Skeletal muscle tissue (tissue), 4 donors: Measurements from ENCODE around the gene RFNG. TPM values are rescaled to one million over a fixed set of nuclear protein-coding genes. Genes with fewer than 3 reads are reported as not detected.

Experiments
- H3K27ac ChIP-seq: one replicate; pipeline ENCODE4 v1.7.0; 2013; ENCODE audit warnings: mild to moderate bottlenecking, low read depth, low read length, inconsistent platforms
- H3K27me3 ChIP-seq, 3 donors: one replicate each; pipeline ENCODE4 v1.7.0; 2013; ENCODE audit warnings: low read length in 3 of 3; ENCODE audit not compliant: control insufficient read depth in 3 of 3, insufficient read depth in 3 of 3
- H3K36me3 ChIP-seq, 3 donors: one replicate each; pipeline ENCODE4 v1.7.0; 2013; ENCODE audit warnings: low read length in 3 of 3; ENCODE audit not compliant: control insufficient read depth in 3 of 3, insufficient read depth in 3 of 3
- H3K4me1 ChIP-seq, 3 donors: one replicate each; pipeline ENCODE4 v1.7.0; 2013; ENCODE audit warnings: low read length in 3 of 3, mild to moderate bottlenecking in 3 of 3; ENCODE audit not compliant: control insufficient read depth in 3 of 3, insufficient read depth in 3 of 3
- H3K4me3 ChIP-seq, 3 donors: one replicate each; pipeline ENCODE4 v1.7.0; 2013; ENCODE audit warnings: low read length in 3 of 3
- H3K9ac ChIP-seq, 3 donors: one replicate each; pipeline ENCODE4 v1.7.0; 2013; ENCODE audit warnings: low read length in 3 of 3, mild to moderate bottlenecking in 3 of 3, moderate library complexity in 2 of 3, low read depth in 1 of 3
- H3K9me3 ChIP-seq, 3 donors: one replicate each; pipeline ENCODE4 v1.7.0; 2013; ENCODE audit warnings: low read length in 3 of 3; ENCODE audit not compliant: control insufficient read depth in 3 of 3
- total RNA-seq: library from RNA; depleted of rRNA; stranded (reverse); fragments of >200 nt; gene quantifications from one replicate; pipeline ENCODE4 v1.2.3, GENCODE V29; 2014
- donor health status: Osteomylitis.

RFNG gene
- total RNA-seq, 1 donor from 2014 or later, result 16.7 TPM

DNA sequence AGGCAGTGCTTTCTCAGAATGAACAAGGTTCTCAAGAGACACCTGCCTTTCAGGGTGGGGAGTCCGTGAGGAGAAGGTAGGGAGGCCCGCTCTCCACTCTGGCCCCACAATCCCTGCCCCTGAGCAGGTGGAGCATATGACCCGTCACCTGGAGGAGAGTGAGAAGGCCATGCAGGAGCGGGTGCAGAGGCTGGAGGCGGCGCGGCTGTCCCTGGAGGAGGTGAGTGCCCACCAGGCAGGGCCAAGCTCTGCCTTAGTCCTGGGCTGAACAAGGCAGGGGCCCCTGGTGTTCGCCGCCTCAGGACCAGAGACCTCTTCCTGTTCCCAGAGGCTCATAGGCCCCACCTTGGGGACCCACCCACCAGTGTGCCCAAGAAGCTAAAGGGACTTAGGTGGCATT is 22.6 kb downstream of the RFNG start:
- H3K27me3 ChIP-seq, result peaks cover 6 to 18% (median 7%) of the 10 kb centered on the region in 3 donors
- H3K4me3 ChIP-seq, result no peak overlapping the region
- peaks cover 5 to 30% (median 28%) of the 10 kb centered on the region in 3 donors for H3K4me1 ChIP-seq
- no peak overlapping the region for H3K9ac ChIP-seq
- no peaks in the 10 kb centered on the region for H3K9me3 ChIP-seq
- no peak overlapping the region for H3K27ac ChIP-seq
- H3K36me3 ChIP-seq, result peaks cover 0 to 6% (median 2%) of the 10 kb centered on the region in 3 donors

DNA sequence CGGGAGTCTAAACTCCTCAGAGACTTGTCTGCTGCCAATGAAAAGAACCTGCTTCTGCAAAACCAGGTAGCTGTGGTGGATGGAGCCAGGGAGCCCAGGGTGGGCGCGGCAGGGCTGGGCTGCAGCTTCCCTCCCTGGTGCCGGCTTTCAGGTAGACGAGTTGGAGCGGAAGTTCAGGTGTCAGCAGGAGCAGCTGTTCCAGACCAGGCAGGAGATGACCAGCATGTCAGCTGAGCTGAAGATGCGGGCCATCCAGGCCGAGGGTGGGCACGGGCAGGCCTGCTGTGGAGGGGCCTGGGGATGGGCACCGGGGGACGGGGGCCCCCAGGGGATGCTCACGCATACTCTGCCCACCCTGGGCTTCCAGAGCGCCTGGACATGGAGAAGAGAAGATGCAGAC is 23.4 kb downstream of the RFNG start:
- no peak overlapping the region for H3K9ac ChIP-seq
- peaks cover 11 to 37% (median 34%) of the 10 kb centered on the region in 3 donors for H3K4me1 ChIP-seq
- peaks cover 0 to 6% (median 2%) of the 10 kb centered on the region in 3 donors for H3K36me3 ChIP-seq
- H3K4me3 ChIP-seq, result no peak overlapping the region
- H3K9me3 ChIP-seq, result no peaks in the 10 kb centered on the region
- H3K27me3 ChIP-seq, result peaks cover 6 to 14% (median 7%) of the 10 kb centered on the region in 3 donors
- H3K27ac ChIP-seq, result no peak overlapping the region

DNA sequence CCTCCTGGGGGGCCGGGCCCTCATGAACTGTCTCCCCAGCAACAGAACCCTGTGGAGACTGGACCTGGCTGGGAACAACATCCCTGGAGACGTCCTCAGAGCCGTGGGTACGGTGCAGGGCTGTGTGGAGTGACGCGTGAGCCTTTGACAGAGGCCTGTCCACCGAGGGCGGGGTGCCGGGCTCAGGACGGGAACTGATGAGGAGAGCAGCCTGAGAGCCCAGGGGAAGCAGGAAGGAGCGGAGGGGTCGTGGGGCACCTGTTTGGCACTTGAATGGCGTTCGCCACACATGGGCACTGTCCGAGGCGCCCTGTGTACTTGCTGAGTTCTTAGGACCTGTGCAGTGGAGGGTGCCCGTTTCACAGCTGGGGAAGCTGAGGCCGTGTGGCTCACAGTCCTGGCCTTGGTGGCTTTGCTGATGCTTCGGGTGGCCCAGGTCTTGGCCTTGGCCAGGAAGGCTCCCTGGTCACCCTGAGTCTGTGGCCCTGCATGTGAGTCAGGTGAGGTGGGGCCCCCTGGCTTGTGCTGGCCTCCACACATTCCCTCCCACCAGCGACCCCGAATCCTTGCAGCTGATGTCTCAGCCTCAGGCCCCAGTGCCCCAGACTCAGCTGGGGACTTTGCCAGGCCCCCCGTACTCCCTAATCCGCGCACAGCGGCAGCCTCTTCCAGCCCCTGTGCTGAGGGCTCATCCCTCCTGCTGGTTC is 26.1 kb downstream of the RFNG start:
- no peaks in the 10 kb centered on the region for H3K27me3 ChIP-seq
- H3K36me3 ChIP-seq, result peaks cover 0 to 6% (median 2%) of the 10 kb centered on the region in 3 donors
- H3K4me1 ChIP-seq, result peaks cover 24 to 44% (median 39%) of the 10 kb centered on the region in 3 donors
- peak overlapping the region in 1 of 3 donors; percentile 10 for H3K9ac ChIP-seq
- H3K27ac ChIP-seq, result no peak overlapping the region
- H3K9me3 ChIP-seq, result no peaks in the 10 kb centered on the region
- no peak overlapping the region for H3K4me3 ChIP-seq

DNA sequence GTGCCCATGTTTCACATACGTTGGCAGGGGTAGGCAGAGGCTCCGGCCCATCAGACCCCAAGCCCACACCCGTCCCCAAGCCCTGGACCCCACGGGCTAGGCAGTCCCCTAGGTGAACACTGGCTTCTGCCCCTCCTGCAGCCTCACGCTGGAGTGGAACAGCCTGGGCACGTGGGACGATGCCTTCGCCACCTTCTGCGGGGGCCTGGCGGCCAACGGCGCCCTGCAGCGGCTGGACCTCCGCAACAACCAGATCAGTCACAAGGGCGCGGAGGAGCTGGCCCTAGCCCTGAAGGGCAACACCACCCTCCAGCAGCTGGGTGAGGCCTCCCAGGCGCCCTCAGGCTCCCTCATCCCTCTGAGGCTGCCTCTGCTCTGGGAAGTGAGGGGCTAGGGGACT is 26.8 kb downstream of the RFNG start:
- H3K27me3 ChIP-seq, result no peaks in the 10 kb centered on the region
- H3K27ac ChIP-seq, result no peak overlapping the region
- H3K9me3 ChIP-seq, result no peaks in the 10 kb centered on the region
- H3K9ac ChIP-seq, result no peak overlapping the region
- H3K4me1 ChIP-seq, result peaks cover 24 to 43% (median 38%) of the 10 kb centered on the region in 3 donors
- no peak overlapping the region for H3K4me3 ChIP-seq
- H3K36me3 ChIP-seq, result peaks cover 0 to 6% (median 2%) of the 10 kb centered on the region in 3 donors

DNA sequence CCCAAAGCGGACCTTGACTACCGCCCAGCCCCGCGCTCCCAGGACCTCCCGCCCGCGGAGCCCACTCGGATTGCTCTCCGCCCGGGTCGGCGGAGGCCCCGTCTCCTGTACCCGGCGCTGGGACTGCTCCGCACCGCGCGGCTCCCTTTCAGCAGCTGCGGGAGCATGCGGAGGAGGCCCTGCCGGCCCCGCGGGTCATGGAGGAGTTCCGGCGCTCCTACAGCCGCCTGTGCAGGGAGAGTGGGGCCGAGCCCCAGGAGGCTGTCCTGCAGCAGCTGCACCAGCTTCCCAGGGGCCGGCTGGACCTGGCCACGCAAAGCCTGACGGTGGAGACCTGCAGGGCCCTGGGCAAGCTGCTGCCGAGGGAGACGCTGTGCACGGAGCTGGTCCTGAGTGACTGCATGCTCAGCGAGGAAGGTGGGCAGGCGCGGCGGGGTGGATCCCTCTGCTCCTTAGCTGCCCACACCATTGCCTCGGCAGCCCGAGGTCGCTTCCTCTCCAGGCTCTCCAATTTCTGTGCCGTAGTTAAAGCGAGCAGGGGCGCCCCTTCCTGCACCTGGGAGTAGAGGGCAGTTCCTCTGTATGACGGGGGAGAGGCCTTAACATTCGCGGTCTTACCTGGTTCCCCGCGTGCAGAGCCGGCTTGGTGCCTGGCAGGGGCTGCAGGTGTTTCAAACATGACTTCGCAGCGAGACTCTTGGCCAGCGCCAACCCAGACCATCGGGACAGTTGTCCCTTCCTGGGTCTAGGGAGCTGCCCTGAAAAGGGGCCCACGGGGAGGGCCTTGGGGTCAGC is 28.0 kb downstream of the RFNG start:
- Histone ChIP-seq H3K36me3 (peaks cover 0 to 6% (median 2%) of the 10 kb centered on the region in 3 donors), H3K4me1 (peaks cover 35 to 49% (median 46%) of the 10 kb centered on the region in 3 donors), H3K27ac (no peak overlapping the region), H3K27me3 (no peaks in the 10 kb centered on the region), H3K9ac (peak overlapping the region; percentile 65 to 84 (median 70)), H3K4me3 (peak overlapping the region; percentile 73 to 82 (median 77)), H3K9me3 (no peaks in the 10 kb centered on the region)

DNA sequence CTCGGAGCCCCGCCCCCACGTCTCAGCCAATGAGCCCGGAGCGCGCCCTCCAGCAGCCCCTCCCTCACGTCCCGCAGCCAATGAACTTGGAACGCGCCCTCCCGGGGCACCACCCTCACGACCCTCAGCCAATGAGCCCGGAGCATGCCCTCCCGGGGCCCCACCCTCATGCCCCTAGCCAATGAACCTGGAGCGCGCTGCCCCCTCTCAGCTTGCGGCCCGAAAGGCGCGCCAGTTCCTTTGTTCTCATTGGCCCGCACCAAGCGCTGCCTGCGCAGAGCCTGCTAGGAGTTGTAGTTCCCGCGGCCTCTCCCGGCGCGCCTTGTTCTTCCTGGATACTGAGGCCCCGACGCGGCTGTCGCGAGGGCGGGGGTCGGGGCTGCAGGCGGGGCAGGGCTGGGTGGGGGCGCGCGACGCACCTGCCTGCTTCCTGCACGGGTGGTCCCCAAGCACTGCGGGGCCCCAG is 28.6 kb downstream of the RFNG start, which contains the start of gene LRRC45:
Gene LRRC45, plus strand, starts transcription at position 325 of the 466 bp plus-strand sequence. CDS start 339 bp downstream, outside the sequence.
- Histone ChIP-seq H3K9me3 (no peaks in the 10 kb centered on the region), H3K27ac (peak within 1 kb of the TSS; percentile 56), H3K4me1 (peaks cover 41 to 55% (median 53%) of the 10 kb centered on the region in 3 donors), H3K36me3 (peaks cover 0 to 6% (median 2%) of the 10 kb centered on the region in 3 donors), H3K27me3 (no peaks in the 10 kb centered on the region), H3K9ac (peak within 1 kb of the TSS; percentile 81 to 89 (median 85)), H3K4me3 (peak within 1 kb of the TSS; percentile 78 to 88 (median 83))

DNA sequence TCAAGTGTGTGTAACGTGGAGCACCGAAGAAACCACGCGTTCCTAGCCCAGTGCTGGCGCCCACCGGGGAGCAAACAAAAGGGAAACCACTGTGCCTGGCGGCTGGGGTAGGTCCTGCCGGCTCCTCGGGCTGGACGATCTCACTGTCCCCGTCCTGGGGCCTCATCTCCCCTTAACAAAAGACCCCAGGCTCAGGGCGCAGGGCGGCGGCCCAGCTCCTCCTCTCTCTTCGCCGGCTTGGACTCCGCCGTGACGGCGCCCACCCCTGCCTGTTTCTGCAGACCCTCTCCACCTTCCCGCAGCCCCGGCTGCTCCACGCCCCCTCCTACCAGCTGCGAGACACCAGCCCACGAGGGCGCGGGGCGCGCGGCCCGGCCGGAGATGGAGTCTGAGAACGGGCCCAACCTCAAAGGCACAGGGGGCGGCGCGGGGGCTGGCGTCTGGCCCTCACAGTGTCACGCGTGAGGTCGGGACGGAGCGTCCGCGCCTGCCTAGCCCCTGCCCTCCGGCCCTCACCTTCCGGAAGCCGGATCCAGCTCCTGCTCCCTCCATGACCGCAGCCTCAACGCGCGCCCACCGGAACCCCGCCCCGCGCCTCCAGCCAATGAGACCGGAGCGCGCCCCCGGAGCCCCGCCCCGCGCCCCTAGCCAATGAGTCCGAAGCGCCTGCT is 29.2 kb downstream of the RFNG start, which contains the start of gene CENPX:
Gene CENPX, minus strand, starts transcription at position 569 of the 671 bp plus-strand sequence. Its CDS starts 17 bp downstream, at position 552.
- H3K9me3 ChIP-seq, result no peaks in the 10 kb centered on the region
- peak within 1 kb of the TSS; percentile 56 for H3K27ac ChIP-seq
- peak within 1 kb of the TSS; percentile 78 to 88 (median 83) for H3K4me3 ChIP-seq
- no peaks in the 10 kb centered on the region for H3K27me3 ChIP-seq
- H3K36me3 ChIP-seq, result peaks cover 0 to 6% (median 0%) of the 10 kb centered on the region in 3 donors
- H3K4me1 ChIP-seq, result peaks cover 46 to 61% (median 58%) of the 10 kb centered on the region in 3 donors
- H3K9ac ChIP-seq, result peak within 1 kb of the TSS; percentile 81 to 89 (median 85)

DNA sequence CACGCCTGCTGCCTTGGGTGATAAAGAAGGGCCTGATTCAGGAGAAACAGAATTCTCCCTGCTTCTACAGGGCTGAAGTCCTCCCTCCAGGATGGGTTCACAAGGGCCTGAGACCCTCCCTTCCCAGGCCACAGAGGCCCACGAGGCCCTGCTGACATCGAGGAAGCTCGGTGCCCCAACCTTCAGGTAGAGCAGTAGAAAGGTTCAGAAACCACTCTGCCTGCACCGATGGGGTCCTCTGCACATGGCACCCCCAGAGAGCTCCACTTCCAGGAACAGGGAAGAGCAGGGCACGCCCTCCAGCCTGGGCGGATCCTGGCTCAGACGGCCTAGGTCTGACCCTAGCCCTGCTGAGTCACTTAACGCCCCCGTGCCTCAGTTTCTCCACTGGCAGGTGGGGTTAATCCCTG is 29.7 kb downstream of the RFNG start:
- no peaks in the 10 kb centered on the region for H3K27me3 ChIP-seq
- peaks cover 0 to 2% (median 0%) of the 10 kb centered on the region in 3 donors for H3K36me3 ChIP-seq
- H3K9ac ChIP-seq, result peak overlapping the region; percentile 81 to 89 (median 85)
- no peaks in the 10 kb centered on the region for H3K9me3 ChIP-seq
- H3K27ac ChIP-seq, result no peak overlapping the region
- H3K4me3 ChIP-seq, result peak overlapping the region; percentile 78 to 88 (median 83)
- H3K4me1 ChIP-seq, result peaks cover 46 to 64% (median 61%) of the 10 kb centered on the region in 3 donors

DNA sequence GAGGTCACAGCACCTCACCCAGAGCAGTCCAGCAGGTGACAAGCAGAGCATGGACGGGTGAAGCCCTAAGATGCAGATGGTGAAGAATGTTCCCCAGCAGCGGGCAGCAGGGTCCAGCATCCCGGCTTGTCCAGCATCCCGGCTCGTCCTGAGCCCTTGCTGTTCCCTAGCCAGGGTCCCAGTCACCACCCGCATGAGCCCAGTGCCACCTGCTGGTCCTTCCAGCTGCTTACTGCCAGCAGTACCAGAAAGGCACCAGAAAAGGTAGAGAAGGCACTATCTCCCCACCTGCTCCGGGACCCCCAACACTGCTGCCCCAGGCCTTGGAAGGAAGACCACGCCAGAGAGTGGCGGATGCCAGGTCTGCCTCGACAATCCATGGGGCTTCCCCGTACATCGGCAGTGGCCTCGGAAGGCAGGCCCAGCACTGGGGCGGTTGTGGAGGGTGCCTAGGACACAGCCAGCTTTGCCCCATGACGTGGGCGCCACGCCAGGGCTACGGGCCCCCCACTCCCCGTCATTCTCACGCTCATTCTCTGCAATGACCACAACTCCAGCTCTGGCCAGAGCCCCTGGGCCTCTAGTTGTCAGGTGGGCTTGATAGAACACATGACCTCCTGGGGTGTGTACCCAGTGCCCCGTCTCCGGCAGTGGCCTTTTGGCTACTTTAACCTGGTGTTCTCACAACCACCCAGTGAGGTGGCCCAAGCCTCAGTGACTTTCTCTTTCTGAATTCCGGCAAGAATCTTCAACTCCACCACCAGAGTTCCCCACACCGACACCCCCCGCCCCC is 30.3 kb downstream of the RFNG start:
- Histone ChIP-seq H3K27me3 (no peaks in the 10 kb centered on the region), H3K4me3 (peak overlapping the region in 2 of 3 donors; percentile 83 to 88), H3K4me1 (peaks cover 46 to 64% (median 61%) of the 10 kb centered on the region in 3 donors), H3K9me3 (no peaks in the 10 kb centered on the region), H3K36me3 (no peaks in the 10 kb centered on the region), H3K9ac (peak overlapping the region; percentile 81 to 89 (median 85)), H3K27ac (no peak overlapping the region)
